Muscle layer of colon (tissue), 2 donors: ENCODE measurements around the gene BTBD1.

ENCODE experiments used
- H3K27ac ChIP-seq: one replicate; pipeline ENCODE4 v1.7.0; 2013; ENCODE audit warnings: low read depth, mild to moderate bottlenecking, low read length, moderate library complexity
- H3K27me3 ChIP-seq, 2 donors: one replicate each; pipeline ENCODE4 v1.7.0; 2013; ENCODE audit warnings: low read length in 2 of 2, mild to moderate bottlenecking in 2 of 2; ENCODE audit not compliant: insufficient read depth in 2 of 2, control insufficient read depth in 1 of 2
- H3K36me3 ChIP-seq: one replicate; pipeline ENCODE4 v1.7.0; 2013; ENCODE audit warnings: mild to moderate bottlenecking, low read length; ENCODE audit not compliant: insufficient read depth
- H3K4me1 ChIP-seq: one replicate; pipeline ENCODE4 v1.7.0; 2013; ENCODE audit warnings: mild to moderate bottlenecking, low read length; ENCODE audit not compliant: insufficient read depth
- H3K4me3 ChIP-seq, 2 donors: one replicate each; pipeline ENCODE4 v1.7.0; 2013; ENCODE audit warnings: low read length in 2 of 2, low read depth in 1 of 2, mild to moderate bottlenecking in 1 of 2, moderate library complexity in 1 of 2
- H3K9ac ChIP-seq: one replicate; pipeline ENCODE4 v1.7.0; 2013; ENCODE audit warnings: low read length
- H3K9me3 ChIP-seq: one replicate; pipeline ENCODE4 v1.7.0; 2013; ENCODE audit warnings: mild to moderate bottlenecking, low read length
- donor health status: abdominal sarcoma.
- donor health status: Adenocarcinoma of cecum.

BTBD1 gene

GRCh38 chr15:83108266-83109219 is 41.5 kb upstream of the BTBD1 start:
- H3K27ac ChIP-seq, result no peak overlapping the region
- peaks cover 13 to 32% of the 10 kb centered on the region in 2 donors for H3K27me3 ChIP-seq
- H3K9ac ChIP-seq, result no peak overlapping the region
- H3K9me3 ChIP-seq, result no peaks in the 10 kb centered on the region
- H3K4me1 ChIP-seq, result no peaks in the 10 kb centered on the region
- H3K4me3 ChIP-seq, result peak overlapping the region in 1 of 2 donors; percentile 32
- H3K36me3 ChIP-seq, result no peaks in the 10 kb centered on the region

DNA sequence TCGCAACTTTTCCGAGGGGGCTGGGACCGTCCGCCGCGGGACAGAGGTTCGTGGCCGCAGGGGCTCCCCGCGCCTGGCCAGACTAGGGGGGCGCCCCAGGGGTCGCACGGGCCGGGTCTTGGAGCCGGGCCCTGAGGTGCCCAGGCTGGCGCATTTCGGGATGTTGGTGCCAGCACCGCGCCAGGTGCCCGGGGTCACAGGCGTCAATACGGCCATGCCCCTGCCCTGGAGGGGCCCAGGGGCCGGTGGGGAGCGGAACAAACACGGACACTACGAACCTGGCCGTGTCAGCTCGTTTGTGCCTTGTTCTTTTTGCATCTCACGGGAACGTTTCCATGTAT is 40.8 kb upstream of the BTBD1 start:
- no peaks in the 10 kb centered on the region for H3K36me3 ChIP-seq
- H3K27ac ChIP-seq, result no peak overlapping the region
- no peaks in the 10 kb centered on the region for H3K4me1 ChIP-seq
- H3K9ac ChIP-seq, result no peak overlapping the region
- H3K4me3 ChIP-seq, result peak overlapping the region; percentile 32 to 41
- no peaks in the 10 kb centered on the region for H3K9me3 ChIP-seq
- H3K27me3 ChIP-seq, result peaks cover 13 to 32% of the 10 kb centered on the region in 2 donors

GRCh38 chr15:83106994-83107840 is 40.2 kb upstream of the BTBD1 start, which contains the start of gene TM6SF1:
TSS of gene TM6SF1 (plus strand) at chr15:83107645. CDS start at chr15:83107681, 36 bp downstream.
- no peak within 1 kb of the TSS for H3K27ac ChIP-seq
- H3K36me3 ChIP-seq, result no peaks in the 10 kb centered on the region
- H3K9ac ChIP-seq, result no peak within 1 kb of the TSS

DNA sequence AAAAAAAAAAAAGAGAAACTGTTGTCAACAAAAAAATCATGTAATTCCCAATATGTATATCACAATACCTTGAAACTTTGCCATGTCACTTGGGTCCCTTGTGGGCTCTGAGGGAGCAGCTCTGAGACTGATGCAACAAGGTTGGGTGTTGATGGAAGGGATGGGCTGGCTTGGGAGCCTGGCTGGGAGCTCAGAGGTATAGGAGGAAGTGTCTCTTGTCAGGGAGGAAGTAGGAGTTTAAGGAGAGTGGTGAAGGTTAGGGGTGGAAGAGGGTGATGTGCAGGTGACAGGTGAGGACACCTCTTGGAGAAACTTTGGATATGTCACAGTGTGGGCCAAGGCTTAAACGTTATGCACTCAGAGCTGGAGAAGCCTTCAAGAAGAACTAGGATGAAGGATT is 38.4 kb upstream of the BTBD1 start:
- no peak overlapping the region for H3K9ac ChIP-seq
- no peaks in the 10 kb centered on the region for H3K4me1 ChIP-seq
- no peak overlapping the region for H3K27ac ChIP-seq
- no peaks in the 10 kb centered on the region for H3K36me3 ChIP-seq
- H3K9me3 ChIP-seq, result no peaks in the 10 kb centered on the region
- no peak overlapping the region for H3K4me3 ChIP-seq
- H3K27me3 ChIP-seq, result peaks cover 13 to 32% of the 10 kb centered on the region in 2 donors

More at GRCh38 chr15:83106994-83107840, 40.2 kb upstream of the BTBD1 start, which contains the start of gene TM6SF1:
- peaks cover 13 to 32% of the 10 kb centered on the region in 2 donors for H3K27me3 ChIP-seq
- H3K4me1 ChIP-seq, result no peaks in the 10 kb centered on the region
- no peaks in the 10 kb centered on the region for H3K9me3 ChIP-seq
- H3K4me3 ChIP-seq, result peak within 1 kb of the TSS; percentile 32 to 41

GRCh38 chr15:83104141-83104540 is 37.1 kb upstream of the BTBD1 start:
- H3K36me3 ChIP-seq, result no peaks in the 10 kb centered on the region
- H3K27me3 ChIP-seq, result peaks cover 13 to 24% of the 10 kb centered on the region in 2 donors
- H3K4me3 ChIP-seq, result no peak overlapping the region
- no peak overlapping the region for H3K27ac ChIP-seq
- H3K9me3 ChIP-seq, result no peaks in the 10 kb centered on the region
- no peaks in the 10 kb centered on the region for H3K4me1 ChIP-seq
- no peak overlapping the region for H3K9ac ChIP-seq

DNA sequence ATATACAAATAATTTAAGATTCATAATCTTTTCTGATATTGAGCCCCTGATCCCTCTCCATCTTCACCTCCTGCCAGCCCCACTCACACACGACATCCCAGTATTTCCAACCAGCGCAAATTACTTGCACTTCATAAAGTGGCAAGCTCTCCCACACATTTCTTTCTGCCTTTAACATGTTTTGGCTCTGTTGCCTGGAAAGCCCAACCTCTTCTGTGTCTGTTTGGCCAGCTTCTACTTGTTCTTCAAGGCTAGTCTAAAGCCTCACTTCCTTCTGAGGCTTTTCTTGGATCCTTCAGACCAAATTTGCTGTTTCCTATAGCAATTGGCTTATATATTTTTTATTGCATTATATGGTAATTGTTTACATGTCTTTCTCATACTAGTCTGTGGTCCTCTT is 35.3 kb upstream of the BTBD1 start:
- H3K9me3 ChIP-seq, result no peaks in the 10 kb centered on the region
- H3K4me3 ChIP-seq, result no peak overlapping the region
- no peak overlapping the region for H3K9ac ChIP-seq
- no peaks in the 10 kb centered on the region for H3K36me3 ChIP-seq
- H3K27ac ChIP-seq, result no peak overlapping the region
- H3K4me1 ChIP-seq, result no peaks in the 10 kb centered on the region
- peaks cover 7% of the 10 kb centered on the region in 2 donors for H3K27me3 ChIP-seq

DNA sequence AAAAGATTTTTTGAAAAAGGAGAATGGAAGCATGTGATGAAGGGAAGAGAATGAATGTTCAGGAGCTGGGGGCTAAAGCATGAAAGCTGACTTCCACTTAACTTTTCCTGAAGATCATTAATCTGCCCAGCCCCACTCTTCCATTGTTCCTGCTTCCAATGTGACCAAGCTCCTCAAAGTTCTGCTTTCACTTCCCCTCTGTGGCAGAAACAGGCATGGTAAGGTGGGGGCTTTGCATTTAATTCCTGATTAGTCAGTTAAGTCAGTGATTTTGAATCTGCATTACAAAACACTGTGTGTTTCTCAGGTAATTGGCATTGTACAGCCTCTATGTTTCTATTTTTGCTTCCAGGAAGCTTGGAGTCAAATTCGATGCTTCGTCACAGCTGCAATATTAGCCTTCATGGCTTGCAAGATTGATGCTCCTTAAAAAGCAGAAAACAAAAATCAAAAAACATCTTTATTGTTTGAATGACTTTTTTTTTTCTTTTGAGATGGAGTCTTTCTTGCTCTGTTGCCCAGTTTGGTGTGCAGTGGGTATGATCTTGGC is 33.1 kb upstream of the BTBD1 start:
- no peaks in the 10 kb centered on the region for H3K27me3 ChIP-seq
- no peaks in the 10 kb centered on the region for H3K36me3 ChIP-seq
- H3K27ac ChIP-seq, result no peak overlapping the region

DNA sequence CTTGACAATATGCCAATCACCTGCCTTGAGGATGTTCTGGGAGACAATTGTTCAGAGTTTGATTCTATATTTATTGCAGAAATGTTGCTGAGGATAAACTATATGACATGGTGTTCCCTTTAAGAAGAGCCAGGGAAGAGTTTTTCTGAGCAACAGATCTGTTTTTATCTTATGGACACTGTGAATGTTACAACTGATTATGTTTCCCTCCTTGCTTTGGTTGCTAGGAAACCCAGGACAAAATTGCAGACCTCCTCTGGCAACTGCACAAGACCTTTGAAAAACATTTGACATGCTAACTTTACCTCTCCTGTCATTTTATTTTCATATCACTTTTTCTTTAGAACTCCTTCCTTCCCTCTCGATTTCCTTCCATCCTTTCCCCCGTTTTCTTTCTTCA is 32.2 kb upstream of the BTBD1 start:
- no peaks in the 10 kb centered on the region for H3K9me3 ChIP-seq
- H3K4me1 ChIP-seq, result no peaks in the 10 kb centered on the region
- H3K27me3 ChIP-seq, result no peaks in the 10 kb centered on the region
- H3K9ac ChIP-seq, result no peak overlapping the region
- H3K27ac ChIP-seq, result no peak overlapping the region
- H3K36me3 ChIP-seq, result no peaks in the 10 kb centered on the region
- H3K4me3 ChIP-seq, result no peak overlapping the region

More for the DNA sequence above, 33.1 kb upstream of the BTBD1 start:
- Histone ChIP-seq H3K4me1 (no peaks in the 10 kb centered on the region), H3K4me3 (no peak overlapping the region), H3K9ac (no peak overlapping the region), H3K9me3 (no peaks in the 10 kb centered on the region)

GRCh38 chr15:83098079-83098478 is 31.0 kb upstream of the BTBD1 start:
- Histone ChIP-seq H3K4me3 (no peak overlapping the region), H3K27ac (no peak overlapping the region), H3K9me3 (no peaks in the 10 kb centered on the region), H3K4me1 (no peaks in the 10 kb centered on the region), H3K27me3 (no peaks in the 10 kb centered on the region), H3K36me3 (no peaks in the 10 kb centered on the region), H3K9ac (no peak overlapping the region)

- H3K27me3 ChIP-seq, result no peaks in the 10 kb centered on the region
- H3K9me3 ChIP-seq, result no peaks in the 10 kb centered on the region
- H3K36me3 ChIP-seq, result no peaks in the 10 kb centered on the region
- H3K9ac ChIP-seq, result no peak overlapping the region
- H3K27ac ChIP-seq, result no peak overlapping the region
- H3K4me1 ChIP-seq, result no peaks in the 10 kb centered on the region
- no peak overlapping the region for H3K4me3 ChIP-seq
Measured at GRCh38 chr15:83094583-83094982, 27.5 kb upstream of the BTBD1 start.

DNA sequence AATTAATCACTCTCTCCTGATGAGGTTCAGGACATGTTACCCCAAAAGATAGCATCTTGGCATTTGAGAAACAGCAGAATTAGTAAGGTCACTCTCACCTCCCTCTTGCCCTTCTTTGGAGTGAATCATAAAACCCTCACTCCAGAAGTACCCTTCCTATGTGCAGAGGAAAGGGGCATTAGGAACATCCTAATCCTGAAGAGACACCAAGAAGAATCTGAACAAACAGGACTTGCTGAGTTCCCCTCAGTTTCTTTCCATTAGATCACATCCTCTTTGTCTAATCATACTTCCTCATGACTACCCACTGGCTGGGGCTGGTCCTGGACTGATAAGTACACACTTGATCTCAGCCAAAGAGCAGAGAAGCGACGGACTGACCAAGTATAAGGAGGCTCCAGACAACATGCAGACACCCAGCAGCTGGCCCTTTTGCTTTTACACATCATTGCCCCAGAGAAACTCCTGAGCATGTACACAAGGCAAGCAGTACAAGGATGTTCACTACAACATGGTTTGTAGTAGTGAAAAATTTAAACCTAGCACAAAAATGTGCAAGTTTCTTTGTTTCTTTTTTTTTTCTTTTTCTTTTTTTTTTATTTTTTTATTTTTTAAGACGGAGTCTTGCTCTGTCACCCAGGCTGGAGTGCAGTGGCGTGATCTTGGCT is 25.4 kb upstream of the BTBD1 start:
- no peak overlapping the region for H3K27ac ChIP-seq
- H3K27me3 ChIP-seq, result no peaks in the 10 kb centered on the region
- no peaks in the 10 kb centered on the region for H3K4me1 ChIP-seq
- no peak overlapping the region for H3K4me3 ChIP-seq
- no peaks in the 10 kb centered on the region for H3K36me3 ChIP-seq
- H3K9ac ChIP-seq, result no peak overlapping the region
- no peaks in the 10 kb centered on the region for H3K9me3 ChIP-seq
